HG02870 (cell line): ENCODE data around the gene STON2.

Experiments used
- ATAC-seq: cut with Tn5 transposase; IDR thresholded peaks from one replicate; pipeline ENCODE4 v1.9.1; 2021; ENCODE audit warnings: mild to moderate bottlenecking, moderate library complexity; ENCODE audit not compliant: unreplicated experiment

STON2 gene

GRCh38 chr14:81305743-81306142, 94.4 kb downstream of the STON2 start:
- ATAC-seq = no peak

GRCh38 chr14:81305065-81305464, 95.1 kb downstream of the STON2 start:
- no peak for ATAC-seq

GRCh38 chr14:81303258-81303935, 96.7 kb downstream of the STON2 start:
- peak; percentile 81 for ATAC-seq

DNA sequence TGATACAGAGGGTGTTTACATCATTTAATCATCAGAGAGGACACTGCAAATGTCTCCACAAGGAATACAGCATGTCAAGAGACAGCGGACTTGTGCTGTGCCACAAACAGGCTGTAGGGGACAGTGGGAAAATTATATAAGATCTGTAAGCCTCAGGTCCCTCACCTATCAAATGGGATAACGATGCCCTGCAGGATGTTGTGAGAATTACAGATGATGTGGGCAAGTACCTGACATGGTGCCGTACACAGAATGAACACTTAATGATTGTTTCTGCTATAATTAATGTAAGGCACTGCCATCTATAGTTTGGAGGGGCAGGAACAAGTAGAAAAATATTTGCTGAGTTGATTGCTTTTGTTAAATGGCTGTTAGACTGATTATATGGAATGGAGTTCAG, 97.5 kb downstream of the STON2 start:
- no peak for ATAC-seq

DNA sequence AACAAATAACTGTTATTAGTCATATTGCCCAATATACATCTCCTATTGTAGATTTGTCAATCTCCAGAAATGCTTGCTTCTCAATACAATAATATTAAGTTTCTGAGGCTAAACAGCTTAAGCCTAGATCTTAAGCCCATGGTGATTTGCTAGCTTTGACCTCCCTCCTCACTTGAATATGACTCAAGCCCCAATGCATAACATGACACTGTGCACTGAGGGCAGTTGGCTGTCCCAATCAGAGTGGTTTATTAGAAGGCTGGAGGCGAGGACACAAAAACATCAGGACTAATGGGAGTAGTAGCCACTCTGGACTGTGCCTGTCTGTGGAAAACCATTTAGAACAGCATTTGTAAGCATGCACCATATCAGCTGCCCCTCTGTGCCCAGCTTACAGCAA, 98.3 kb downstream of the STON2 start:
- ATAC-seq = no peak

DNA sequence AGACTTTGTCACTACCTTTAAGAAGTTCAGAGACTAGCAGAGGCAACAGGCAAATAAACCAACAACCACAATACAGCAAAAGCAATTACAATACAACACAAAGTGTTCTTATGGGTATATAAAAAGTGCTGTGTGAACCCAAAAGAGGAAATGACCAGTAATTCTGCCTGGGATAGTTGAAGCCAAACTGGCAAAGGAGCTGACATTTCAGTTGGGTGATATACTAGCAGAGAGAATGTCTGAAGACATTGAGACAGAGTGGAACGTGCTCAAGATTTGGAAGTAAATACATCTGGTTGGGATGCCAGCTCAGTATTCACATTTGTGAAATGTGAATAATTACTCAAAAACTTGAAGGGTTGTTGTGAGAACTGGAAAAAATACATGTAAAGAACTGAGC, 98.8 kb downstream of the STON2 start:
- no peak for ATAC-seq

GRCh38 chr14:81298911-81299310, 101.2 kb downstream of the STON2 start:
- no peak for ATAC-seq

DNA sequence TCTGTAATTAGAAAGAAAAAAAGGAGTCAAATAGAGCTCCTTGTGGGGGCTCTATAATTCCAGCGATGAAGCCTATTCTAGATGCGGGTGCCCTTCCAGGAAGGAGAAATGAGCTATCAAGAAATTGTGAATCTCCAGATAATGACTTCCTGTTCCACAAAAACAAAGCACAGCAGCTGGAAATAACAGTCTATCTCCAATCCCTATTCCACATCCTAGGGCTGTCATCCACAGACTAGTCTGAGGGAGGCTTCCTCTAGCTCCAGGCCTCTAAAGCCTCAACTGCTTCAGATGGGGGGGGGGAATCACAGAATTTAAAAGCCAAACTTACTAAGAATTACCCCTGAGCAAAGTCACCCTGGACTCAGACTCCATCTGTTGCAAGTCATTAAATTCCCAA, 102.0 kb downstream of the STON2 start:
- ATAC-seq = no peak

- no peak for ATAC-seq
These were observed 103.9 kb downstream of the STON2 start for GRCh38 chr14:81295958-81296923.

DNA sequence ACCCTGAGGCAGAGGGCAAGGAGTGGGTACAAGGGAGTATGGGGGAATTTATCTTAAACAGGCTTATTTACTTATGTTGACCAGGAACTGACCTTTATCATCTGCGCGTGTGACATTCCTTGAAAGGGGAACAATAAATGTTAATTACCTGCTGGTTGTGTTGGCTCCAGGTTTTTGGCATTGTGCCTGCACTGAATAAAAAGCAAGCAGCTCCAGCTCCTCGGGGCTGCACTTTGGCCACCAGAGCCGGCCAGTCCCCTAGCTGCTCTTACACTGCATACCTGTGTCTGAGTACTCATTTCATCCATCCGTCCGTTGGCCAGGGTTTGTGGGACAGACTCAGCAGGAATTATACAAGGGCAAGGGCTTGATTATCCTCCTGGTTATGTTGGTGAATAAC, 110.6 kb downstream of the STON2 start:
- no peak for ATAC-seq

DNA sequence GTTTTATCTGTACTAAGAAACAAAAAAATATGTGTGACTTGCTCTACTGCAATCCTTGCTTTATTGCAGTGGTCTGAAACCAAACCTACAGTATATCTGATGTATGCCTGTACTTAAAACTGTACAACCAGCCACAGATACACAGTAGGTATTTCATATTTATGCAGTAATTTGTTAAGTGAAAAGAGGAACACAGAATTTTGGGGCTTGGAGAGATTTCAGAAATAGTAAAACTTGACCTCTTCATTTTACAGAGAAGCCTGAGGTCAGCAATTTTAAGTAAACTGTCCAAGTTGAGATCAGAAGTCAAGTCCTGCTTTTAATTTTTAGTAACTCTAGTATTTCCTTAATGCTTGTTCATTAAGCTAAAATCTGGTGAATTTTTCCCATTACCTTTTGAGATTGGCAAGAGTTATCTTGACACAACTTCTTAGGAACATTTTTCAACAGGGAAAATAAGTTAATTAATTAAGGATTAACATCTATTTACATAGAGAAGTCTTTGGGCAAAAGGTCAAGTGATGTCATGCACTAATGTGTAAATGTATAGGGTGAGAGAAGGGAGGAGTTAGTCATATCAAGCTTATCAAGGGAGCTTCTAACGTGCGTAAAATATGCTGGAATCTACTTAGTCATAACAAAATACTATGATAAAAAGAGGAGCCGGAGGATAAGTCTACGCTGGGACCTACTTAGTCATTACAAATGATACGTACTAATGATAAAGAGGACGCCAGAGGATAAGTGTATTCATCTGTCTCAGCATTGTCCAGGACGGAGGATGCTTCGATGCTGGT, 113.4 kb downstream of the STON2 start:
- no peak for ATAC-seq

DNA sequence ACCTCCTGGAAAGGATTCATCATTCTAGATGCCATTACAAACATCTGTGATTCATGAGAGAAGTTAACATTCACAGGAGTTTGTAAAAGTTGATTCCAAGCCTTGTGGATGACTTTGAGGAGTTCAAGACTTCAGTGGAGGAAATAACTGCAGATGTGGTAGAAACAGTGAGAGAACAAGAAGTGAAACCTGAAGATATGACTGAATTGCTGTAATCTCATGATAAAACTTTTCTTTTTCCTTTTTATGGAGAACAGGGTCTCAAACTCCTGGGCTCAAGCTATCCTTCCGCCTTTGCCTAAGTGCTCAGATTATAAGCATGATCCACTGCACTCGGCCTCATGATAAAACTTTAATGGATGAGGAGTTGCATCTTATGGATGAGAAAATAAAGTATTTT, 114.9 kb downstream of the STON2 start:
- peak; percentile 38 for ATAC-seq

- no peak for ATAC-seq
These were observed 118.8 kb downstream of the STON2 start for GRCh38 chr14:81281332-81281731.

DNA sequence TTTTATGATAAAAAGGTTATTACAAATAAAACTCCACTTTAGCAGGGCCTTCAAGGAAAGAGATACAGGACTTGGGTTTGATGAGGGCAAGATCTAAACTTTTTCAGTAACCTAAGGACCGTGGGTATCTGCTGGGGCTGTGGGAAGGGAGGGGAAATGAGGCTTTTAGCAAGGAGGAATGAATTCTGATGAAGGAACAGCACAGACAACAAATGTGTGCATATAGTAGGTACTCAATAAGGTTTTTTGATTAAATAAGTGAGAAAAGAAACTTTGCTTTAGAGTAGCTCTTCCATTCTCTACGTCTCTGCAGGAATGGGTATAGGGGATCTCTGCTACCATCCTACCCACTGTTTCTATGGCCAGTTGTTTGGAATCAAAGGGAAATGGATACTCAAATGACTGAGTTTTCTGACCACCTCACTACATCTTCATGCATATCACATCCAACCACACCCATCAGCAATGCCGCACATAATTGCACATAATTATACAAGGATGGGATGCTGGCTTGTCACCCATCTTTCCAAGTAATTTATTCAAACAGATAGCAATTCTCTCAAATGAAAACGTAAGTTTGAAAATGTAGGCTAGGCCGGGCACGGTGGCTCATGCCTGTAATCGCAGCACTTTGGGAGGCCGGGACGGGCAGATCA, 119.9 kb downstream of the STON2 start:
- no peak for ATAC-seq

DNA sequence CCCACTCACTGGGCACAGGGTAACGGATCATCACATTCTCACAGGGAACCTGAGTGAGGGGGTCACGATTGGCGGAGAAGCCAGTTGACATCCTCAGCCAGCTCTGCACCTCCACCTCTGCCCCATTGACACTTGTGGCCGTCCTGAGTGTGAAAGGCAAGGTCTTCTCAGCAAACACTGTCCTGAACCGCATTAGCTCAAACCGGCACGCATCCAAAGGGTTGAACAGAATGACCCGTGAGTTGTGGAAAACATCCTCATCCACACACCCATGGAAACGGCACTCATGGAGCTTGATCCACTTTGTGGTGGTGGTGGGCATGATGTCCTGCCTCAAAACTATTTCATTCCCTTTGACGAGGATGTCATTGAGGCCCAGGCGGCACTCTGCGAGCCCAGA, 123.0 kb downstream of the STON2 start:
- ATAC-seq = no peak

- peak; percentile 61 for ATAC-seq
These were observed 123.8 kb downstream of the STON2 start for GRCh38 chr14:81276073-81277069.

DNA sequence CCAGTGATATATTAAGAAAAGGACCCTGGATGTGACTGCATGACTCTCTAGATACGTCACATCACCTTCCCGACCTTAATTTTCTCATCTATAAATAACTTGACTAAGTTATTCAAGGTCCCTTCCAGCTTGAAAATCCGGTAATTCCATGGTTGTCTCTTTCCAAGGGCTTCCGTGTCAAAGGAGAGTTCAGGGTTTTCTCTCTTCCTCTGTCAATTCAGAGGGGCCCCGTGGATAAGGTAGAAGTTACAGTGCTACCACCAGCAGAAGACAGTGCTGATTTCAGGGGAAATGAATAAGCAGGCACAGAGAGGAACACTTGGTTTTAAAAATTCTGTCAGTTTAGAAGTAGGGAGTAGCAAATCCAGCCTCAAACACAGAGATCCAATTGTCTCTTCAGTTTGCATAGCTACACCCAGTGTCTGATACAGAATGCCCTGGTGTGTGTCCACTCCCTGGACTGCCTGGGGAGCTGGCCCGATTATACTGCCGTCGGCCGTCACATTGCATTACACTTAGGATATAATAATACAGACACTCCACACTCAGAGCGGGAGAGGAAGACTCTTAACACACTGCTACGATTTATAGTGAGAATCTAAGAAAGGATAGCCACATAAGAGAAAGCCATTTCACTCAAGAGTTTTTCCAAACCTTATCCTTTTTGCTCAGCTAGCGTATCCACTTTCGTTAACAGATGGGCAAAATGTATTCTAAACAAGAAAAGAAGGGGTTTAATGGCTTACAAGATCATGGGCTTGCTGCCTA, 124.6 kb downstream of the STON2 start:
- no peak for ATAC-seq

GRCh38 chr14:81273961-81274575, 126.1 kb downstream of the STON2 start:
- no peak for ATAC-seq
